GM12878 (cell line): Measurements from ENCODE around the gene MSH5. TPM values are rescaled to one million over a fixed set of nuclear protein-coding genes. Genes with fewer than 3 reads are reported as not detected.

ENCODE experiments used
- ATAC-seq: fragments of 200-7000 bp; cut with Tn5 transposase; 3 replicates; pipeline ENCODE4 v1.9.1; 2020; ENCODE audit warnings: mild to moderate bottlenecking, moderate library complexity
- BruUV-seq: library from RNA; stranded (reverse); fragments of 400-500 nt; replicated peaks from 2 replicates; lab custom pipeline; 2021; lab: Mats Ljungman, UMichigan
- CTCF ChIA-PET: fragments of 300-600 bp; sonication (Branson Sonifier 250); formaldehyde crosslinking; extraction: SDS; loops from one replicate; lab custom pipeline; 2021; ENCODE audit warnings: inconsistent platforms; lab: Yijun Ruan, JAX
- POLR2A ChIA-PET: fragments of 350-600 bp; formaldehyde crosslinking; extraction: SDS; loops from one replicate; lab custom pipeline; 2021; ENCODE audit warnings: inconsistent platforms; lab: Charles Lee
- RAD21 ChIA-PET: fragments of 300-600 bp; sonication (Branson Sonifier 250); formaldehyde crosslinking; loops from one replicate; lab custom pipeline; 2023; ENCODE audit warnings: antibody characterized with exemption; ENCODE audit not compliant: unreplicated experiment; lab: Charles Lee
- SMC1A ChIA-PET: fragments of 300-600 bp; sonication (Branson Sonifier 250); formaldehyde crosslinking; loops from one replicate; lab custom pipeline; 2023; ENCODE audit not compliant: unreplicated experiment, uncharacterized antibody; lab: Charles Lee
- DNase-seq: peaks from one replicate; pipeline ENCODE4 v3.0.0-alpha.2; 2011; ENCODE audit warnings: low read depth, low spot score
- FAIRE-seq: peaks from 3 replicates; lab custom pipeline; 2011; peaks lifted over from hg19 to GRCh38; lab: Jason Lieb, UNC
- H2AFZ ChIP-seq: 2 replicates; pipeline ENCODE4 v1.6.0; 2011; ENCODE audit warnings: low read depth, low read length, control low read depth; ENCODE audit not compliant: control insufficient read depth
- H3K27ac ChIP-seq: 2 replicates; pipeline ENCODE4 v1.5.1; 2011; ENCODE audit warnings: control low read depth; ENCODE audit not compliant: control insufficient read depth, insufficient read depth
- H3K27me3 ChIP-seq, 2 experiments: replicated peaks in 1 of 2; 2 replicates each; pipeline versions ENCODE4 v1.6.0 to v1.6.1; 2011; ENCODE audit warnings: low read length in 1 of 2; ENCODE audit not compliant: control insufficient read depth in 2 of 2, insufficient read depth in 2 of 2
- H3K36me3 ChIP-seq, 2 experiments: 2 replicates each; pipeline ENCODE4 v1.5.1; 2011; ENCODE audit warnings: low read length in 1 of 2; ENCODE audit not compliant: control insufficient read depth in 2 of 2, insufficient read depth in 2 of 2
- H3K4me1 ChIP-seq: 2 replicates; pipeline ENCODE4 v1.6.1; 2011; ENCODE audit warnings: mild to moderate bottlenecking, low read length, moderate library complexity, mixed read lengths; ENCODE audit not compliant: control insufficient read depth, insufficient read depth
- H3K4me2 ChIP-seq: 2 replicates; pipeline ENCODE4 v1.6.0; 2011; ENCODE audit warnings: control low read depth; ENCODE audit not compliant: control insufficient read depth, insufficient read depth
- H3K4me3 ChIP-seq: fragments of 200-600 bp; sonication (generic); 2 replicates; pipeline ENCODE4 v1.5.1; 2016
- H3K79me2 ChIP-seq: 2 replicates; pipeline ENCODE4 v1.6.0; 2011; ENCODE audit warnings: low read length; ENCODE audit not compliant: control insufficient read depth, insufficient read depth
- H3K9ac ChIP-seq: 2 replicates; pipeline ENCODE4 v1.8.0; 2011; ENCODE audit warnings: low read length, control low read depth, mixed read lengths; ENCODE audit not compliant: control insufficient read depth, insufficient read depth
- H3K9me3 ChIP-seq: replicated peaks from 3 replicates; pipeline ENCODE4 v1.5.1; 2011; ENCODE audit warnings: mild to moderate bottlenecking, low read length; ENCODE audit not compliant: control insufficient read depth, insufficient read depth
- H4K20me1 ChIP-seq: 2 replicates; pipeline ENCODE4 v1.6.0; 2011; ENCODE audit not compliant: control insufficient read depth, insufficient read depth
- PAX8 ChIP-seq: fragments of 450-650 bp; IDR thresholded peaks from 2 replicates; pipeline ENCODE4 v1.6.1; 2017; ENCODE audit warnings: mild to moderate bottlenecking, moderate library complexity
- ZBED1 ChIP-seq: IDR thresholded peaks from 2 replicates; pipeline ENCODE4 v1.6.1; 2016; ENCODE audit warnings: borderline replicate concordance
- WGBS: methylation state at CpG from one replicate; pipeline ENCODE4 v1.1.6; 2016; ENCODE audit warnings: low lambda C conversion rate; ENCODE audit not compliant: insufficient replicate concordance, insufficient coverage; ENCODE audit errors: missing lambda C conversion rate; 5-methylcytosine and 5-hydroxymethylcytosine counted together
- in situ Hi-C: fragments of 300-500 bp; cut with MboI; formaldehyde crosslinking; loops from 9 replicates; pipeline ENCODE4 v1.14.3; 2018; ENCODE audit warnings: mixed read lengths
- intact Hi-C: fragments of 100-400 bp; cut with micrococcal nuclease; formaldehyde crosslinking; loops from one replicate; pipeline ENCODE4 v1.14.2; 2022; ENCODE audit not compliant: unreplicated experiment
- polyA plus RNA-seq, 11 experiments: library from polyadenylated mRNA; depleted of rRNA in 4 of 11; unstranded in 6 of 11; stranded (reverse) in 5 of 11; fragments of >200 nt; fragmentation: Nextera tagmentation in 4 of 11; fragmentation: Illumina TruSeq in 1 of 11; extraction: Ambion mirVana in 4 of 11; extraction: Trizol in 1 of 11; gene quantifications; 1 replicate in 1 of 11; 2 replicates in 10 of 11; pipeline versions ENCODE4 v1.2.1 to v1.2.3, GENCODE V29; 2011 to 2016; ENCODE audit warnings: inconsistent platforms in 2 of 11, missing spikeins in 2 of 11, low read depth in 1 of 11
- total RNA-seq, 4 experiments: library from RNA; depleted of rRNA in 3 of 4; stranded (reverse); fragments of >200 nt in 3 of 4; fragmentation: Illumina TruSeq in 1 of 4; extraction: Trizol in 1 of 4; gene quantifications; 2 replicates each; pipeline versions ENCODE4 v1.2.1 to v1.2.3, GENCODE V29; 2013 to 2021
- TF ChIP-seq, protein P1 (sequence below): fragments of 450-650 bp; IDR thresholded peaks from 2 replicates; pipeline ENCODE4 v1.6.1; 2018; ENCODE audit warnings: mild to moderate bottlenecking, low read depth, moderate library complexity; ENCODE audit not compliant: partially characterized antibody

Gene MSH5
- total and polyA plus RNA-seq, 10 of the 15 experiments (the other 5 are each of a cell fraction or from before 2014, with no cell fraction given): 9.1 to 52.7 (median 30.0) TPM

DNA sequence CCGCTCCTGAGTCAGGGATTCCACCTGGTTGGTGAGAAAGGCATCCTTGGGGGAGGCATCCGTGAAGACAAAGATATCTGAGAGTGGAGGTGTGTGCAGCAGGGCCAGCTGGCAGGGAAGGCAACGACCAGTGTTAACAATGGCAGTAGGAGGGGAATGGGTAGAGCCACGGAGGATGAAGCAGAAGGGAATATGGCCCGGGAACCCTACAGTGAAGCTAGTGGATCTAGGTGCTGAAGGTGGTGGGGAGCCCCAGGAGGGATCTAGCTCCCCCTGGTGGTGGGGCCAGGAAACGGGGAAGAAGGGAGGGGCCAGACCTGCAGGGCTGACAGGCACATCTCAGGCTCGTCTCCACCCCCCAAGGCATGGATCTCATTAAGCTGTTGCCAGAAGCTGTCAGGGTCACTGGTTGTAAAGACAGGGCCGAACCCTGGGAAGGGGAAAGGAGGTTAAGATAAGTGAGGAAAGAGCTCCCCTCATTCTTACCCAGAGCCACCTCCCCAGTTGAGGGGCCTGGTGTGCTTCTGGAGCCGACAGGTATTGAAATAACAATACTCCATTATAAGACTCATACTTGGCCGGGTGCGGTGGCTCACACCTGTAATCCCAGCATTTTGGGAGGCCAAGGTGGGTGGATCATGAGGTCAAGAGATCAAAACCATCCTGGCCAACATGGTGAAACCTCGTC lies 30.0 kb downstream of the MSH5 start (continued):
- TF ChIP-seq, protein P1, sequence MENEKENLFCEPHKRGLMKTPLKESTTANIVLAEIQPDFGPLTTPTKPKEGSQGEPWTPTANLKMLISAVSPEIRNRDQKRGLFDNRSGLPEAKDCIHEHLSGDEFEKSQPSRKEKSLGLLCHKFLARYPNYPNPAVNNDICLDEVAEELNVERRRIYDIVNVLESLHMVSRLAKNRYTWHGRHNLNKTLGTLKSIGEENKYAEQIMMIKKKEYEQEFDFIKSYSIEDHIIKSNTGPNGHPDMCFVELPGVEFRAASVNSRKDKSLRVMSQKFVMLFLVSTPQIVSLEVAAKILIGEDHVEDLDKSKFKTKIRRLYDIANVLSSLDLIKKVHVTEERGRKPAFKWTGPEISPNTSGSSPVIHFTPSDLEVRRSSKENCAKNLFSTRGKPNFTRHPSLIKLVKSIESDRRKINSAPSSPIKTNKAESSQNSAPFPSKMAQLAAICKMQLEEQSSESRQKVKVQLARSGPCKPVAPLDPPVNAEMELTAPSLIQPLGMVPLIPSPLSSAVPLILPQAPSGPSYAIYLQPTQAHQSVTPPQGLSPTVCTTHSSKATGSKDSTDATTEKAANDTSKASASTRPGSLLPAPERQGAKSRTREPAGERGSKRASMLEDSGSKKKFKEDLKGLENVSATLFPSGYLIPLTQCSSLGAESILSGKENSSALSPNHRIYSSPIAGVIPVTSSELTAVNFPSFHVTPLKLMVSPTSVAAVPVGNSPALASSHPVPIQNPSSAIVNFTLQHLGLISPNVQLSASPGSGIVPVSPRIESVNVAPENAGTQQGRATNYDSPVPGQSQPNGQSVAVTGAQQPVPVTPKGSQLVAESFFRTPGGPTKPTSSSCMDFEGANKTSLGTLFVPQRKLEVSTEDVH: no peak

DNA sequence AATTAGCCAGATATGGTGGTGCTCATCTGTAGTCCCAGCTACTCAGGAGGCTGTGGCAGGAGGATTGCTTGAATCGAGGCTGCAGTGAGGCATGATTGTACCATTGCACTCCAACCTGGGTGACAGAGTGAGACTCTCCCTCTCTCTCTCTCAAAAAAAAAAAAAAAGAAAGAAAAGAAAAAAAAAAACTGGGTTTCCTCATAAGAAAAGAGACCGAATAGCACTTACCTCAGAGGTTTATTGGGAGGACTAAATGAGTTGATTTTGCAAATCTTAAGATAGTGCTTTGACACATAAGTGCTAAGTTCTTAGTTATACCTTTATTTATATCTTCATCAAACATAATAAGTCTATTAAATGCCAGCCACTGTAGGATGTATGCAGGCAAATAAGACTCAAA lies 31.1 kb downstream of the MSH5 start:
- WGBS: 33% methylated on average over 2 of the region's 2 CpGs
- BruUV-seq: no TSS peak
- no peaks in the 10 kb centered on the region for H3K79me2 ChIP-seq
- TF ChIP-seq ZBED1 (no peak), PAX8 (no peak)
- no peak overlapping the region for H3K9ac ChIP-seq
- no peak overlapping the region for H3K4me2 ChIP-seq
- ATAC-seq (no peak), FAIRE-seq (no peak), DNase-seq (no peak)
- H3K27ac ChIP-seq: no peak overlapping the region
- H4K20me1 ChIP-seq: no peaks in the 10 kb centered on the region
- in situ Hi-C loops: no loop called here
- SMC1A ChIA-PET: interaction anchor here (1.1 to 4.8 kb wide), 11 partner anchors 15 to 223 kb away, joined by 3 to 42 read pairs (median 5); partner anchors contain the start of genes ABHD16A, BAG6, CLIC1 and DDAH2
- no peak overlapping the region for H2AFZ ChIP-seq
- H3K4me1 ChIP-seq: no peaks in the 10 kb centered on the region
- intact Hi-C loops: loop anchor here (10.0 kb wide), 1 partner anchor 54 kb away; the partner anchor contains the start of gene HSPA1B
- no peak overlapping the region for H3K4me3 ChIP-seq
- no peaks in the 10 kb centered on the region for H3K36me3 ChIP-seq
- RAD21 ChIA-PET: interaction anchor here (1.5 to 3.6 kb wide), 7 partner anchors 31 to 119 kb away, joined by 3 to 44 read pairs (median 16); partner anchors contain the start of genes CLIC1, DDAH2, LSM2 and MSH5
- no peaks in the 10 kb centered on the region for H3K9me3 ChIP-seq
- POLR2A ChIA-PET: interaction anchor here (0.9 to 3.0 kb wide), 4 partner anchors 32 to 56 kb away, joined by 3 to 27 read pairs (median 4); partner anchors contain the start of genes CLIC1, DDAH2 and MSH5
- CTCF ChIA-PET: interaction anchor here (0.8 to 9.2 kb wide), 16 partner anchors 12 to 118 kb away, joined by 3 to 208 read pairs (median 6); partner anchors contain the start of genes CLIC1, DDAH2, LY6G5C and MPIG6B
- H3K27me3 ChIP-seq: no peaks in the 10 kb centered on the region
